Measurements from ENCODE around the gene PLAAT3. TPM values are rescaled to one million over a fixed set of nuclear protein-coding genes. Genes with fewer than 3 reads are reported as not detected.
A peak's percentile ranks its signal among the peaks of the same experiment; 100 is the strongest.
"Not testable (repeated sequence)": the region's sequence is repeated elsewhere in the genome, so short reads cannot be mapped to it uniquely, and the experiment has no call there.

PLAAT3 gene
- total RNA-seq, 1 donor from 2014 or later = 8.0 TPM

GRCh38 chr11:63652671-63653070, 38.4 kb upstream of the PLAAT3 start:
- H3K9me3 Mint-ChIP-seq = no peaks in the 10 kb centered on the region
- no peak for DNase-seq (ENCODE audit: low spot score)
- no peaks in the 10 kb centered on the region for H3K4me1 Mint-ChIP-seq
- Histone ChIP-seq H3K79me2 (ENCODE audit: low read depth) (no peaks in the 10 kb centered on the region), H2AFZ (replicated peaks) (no peak overlapping the region), H3K4me1 (no peaks in the 10 kb centered on the region), H3K27me3 (no peaks in the 10 kb centered on the region), H3F3A (ENCODE audit: low read depth) (no peaks in the 10 kb centered on the region), H3K36me3 (no peaks in the 10 kb centered on the region), H3K27ac (no peak overlapping the region), H3K4me3 (no peak overlapping the region), H3K4me2 (no peak overlapping the region), H4K20me1 (ENCODE audit: low read depth) (no peaks in the 10 kb centered on the region), H3K9ac (no peak overlapping the region), H3K9me3 (ENCODE audit: low read depth) (no peaks in the 10 kb centered on the region)
- TF ChIP-seq EZH2 (IDR thresholded peaks at IDR 0.05) = no peak
- TF ChIP-seq CTCF (IDR thresholded peaks at IDR 0.05) = no peak
- TF ChIP-seq EZH2phosphoT487 (IDR thresholded peaks at IDR 0.05) = no peak
- H3K27me3 Mint-ChIP-seq (ENCODE audit: insufficient read depth, low read depth) = peaks cover 3% of the 10 kb centered on the region
- peaks cover 25% of the 10 kb centered on the region for H3K36me3 Mint-ChIP-seq
- H3K4me3 Mint-ChIP-seq = no peak overlapping the region
- no peak overlapping the region for H3K27ac Mint-ChIP-seq

- H3K36me3 Mint-ChIP-seq = peaks cover 23% of the 10 kb centered on the region
- Histone ChIP-seq H3K9me3 (ENCODE audit: low read depth) (no peaks in the 10 kb centered on the region), H3K36me3 (peaks cover 3% of the 10 kb centered on the region), H4K20me1 (ENCODE audit: low read depth) (no peaks in the 10 kb centered on the region), H3K79me2 (ENCODE audit: low read depth) (no peaks in the 10 kb centered on the region), H3K4me1 (no peaks in the 10 kb centered on the region), H3K4me2 (no peak overlapping the region), H3K27me3 (no peaks in the 10 kb centered on the region), H3K9ac (no peak overlapping the region), H3F3A (ENCODE audit: low read depth) (no peaks in the 10 kb centered on the region), H3K27ac (no peak overlapping the region), H2AFZ (replicated peaks) (no peak overlapping the region), H3K4me3 (no peak overlapping the region)
- no peak overlapping the region for H3K27ac Mint-ChIP-seq
- TF ChIP-seq EZH2phosphoT487 (IDR thresholded peaks at IDR 0.05) = no peak
- no peak for DNase-seq (ENCODE audit: low spot score)
- H3K4me1 Mint-ChIP-seq = no peaks in the 10 kb centered on the region
- H3K27me3 Mint-ChIP-seq (ENCODE audit: insufficient read depth, low read depth) = no peaks in the 10 kb centered on the region
- H3K4me3 Mint-ChIP-seq = no peak overlapping the region
- no peaks in the 10 kb centered on the region for H3K9me3 Mint-ChIP-seq
Observed at GRCh38 chr11:63643205-63643604, 29.0 kb upstream of the PLAAT3 start.

GRCh38 chr11:63641727-63642126, 27.5 kb upstream of the PLAAT3 start:
- DNase-seq (ENCODE audit: low spot score) = no peak
- H2AFZ ChIP-seq (replicated peaks) = no peak overlapping the region
- peaks cover 3% of the 10 kb centered on the region for H3K36me3 ChIP-seq
- no peak overlapping the region for H3K27ac ChIP-seq
- peaks cover 16% of the 10 kb centered on the region for H3K36me3 Mint-ChIP-seq
- no peaks in the 10 kb centered on the region for H3K9me3 Mint-ChIP-seq
- H3K27me3 Mint-ChIP-seq (ENCODE audit: insufficient read depth, low read depth) = no peaks in the 10 kb centered on the region
- H3K4me3 Mint-ChIP-seq = no peak overlapping the region
- H3K9ac ChIP-seq = no peak overlapping the region
- no peak overlapping the region for H3K4me3 ChIP-seq
- H4K20me1 ChIP-seq (ENCODE audit: low read depth) = no peaks in the 10 kb centered on the region
- TF ChIP-seq EZH2phosphoT487 (IDR thresholded peaks at IDR 0.05) (no peak), CTCF (IDR thresholded peaks at IDR 0.05) (no peak), EZH2 (IDR thresholded peaks at IDR 0.05) (no peak)
- no peaks in the 10 kb centered on the region for H3K27me3 ChIP-seq
- no peaks in the 10 kb centered on the region for H3K4me1 Mint-ChIP-seq
- H3K79me2 ChIP-seq (ENCODE audit: low read depth) = no peaks in the 10 kb centered on the region
- no peaks in the 10 kb centered on the region for H3K4me1 ChIP-seq
- H3K27ac Mint-ChIP-seq = no peak overlapping the region
- no peaks in the 10 kb centered on the region for H3F3A ChIP-seq (ENCODE audit: low read depth)
- H3K4me2 ChIP-seq = no peak overlapping the region
- no peaks in the 10 kb centered on the region for H3K9me3 ChIP-seq (ENCODE audit: low read depth)

- Histone ChIP-seq H3K4me1 (no peaks in the 10 kb centered on the region), H3K9ac (no peak overlapping the region), H3K27me3 (no peaks in the 10 kb centered on the region), H3F3A (ENCODE audit: low read depth) (no peaks in the 10 kb centered on the region), H3K4me2 (no peak overlapping the region), H3K36me3 (peaks cover 3% of the 10 kb centered on the region), H3K27ac (no peak overlapping the region), H4K20me1 (ENCODE audit: low read depth) (no peaks in the 10 kb centered on the region), H2AFZ (replicated peaks) (no peak overlapping the region), H3K79me2 (ENCODE audit: low read depth) (no peaks in the 10 kb centered on the region), H3K4me3 (no peak overlapping the region), H3K9me3 (ENCODE audit: low read depth) (no peaks in the 10 kb centered on the region)
- Mint-ChIP-seq H3K4me3 (no peak overlapping the region), H3K4me1 (no peaks in the 10 kb centered on the region), H3K27ac (no peak overlapping the region), H3K36me3 (peaks cover 14% of the 10 kb centered on the region), H3K27me3 (ENCODE audit: insufficient read depth, low read depth) (no peaks in the 10 kb centered on the region), H3K9me3 (no peaks in the 10 kb centered on the region)
- TF ChIP-seq CTCF (IDR thresholded peaks at IDR 0.05) = peak; percentile 56
- no peak for TF ChIP-seq EZH2phosphoT487 (IDR thresholded peaks at IDR 0.05)
- no peak for DNase-seq (ENCODE audit: low spot score)
Observed at GRCh38 chr11:63639199-63639832, 25.1 kb upstream of the PLAAT3 start.

GRCh38 chr11:63638436-63638835, 24.2 kb upstream of the PLAAT3 start:
- not testable (repeated sequence) for H3F3A ChIP-seq (ENCODE audit: low read depth); H2AFZ ChIP-seq (replicated peaks); H3K9me3 Mint-ChIP-seq; H3K9ac ChIP-seq; H3K27ac ChIP-seq; H3K4me3 Mint-ChIP-seq; H3K4me2 ChIP-seq; H3K36me3 ChIP-seq; H3K27me3 ChIP-seq; H3K27me3 Mint-ChIP-seq (ENCODE audit: insufficient read depth, low read depth); DNase-seq (ENCODE audit: low spot score); H4K20me1 ChIP-seq (ENCODE audit: low read depth); H3K27ac Mint-ChIP-seq; H3K4me1 ChIP-seq; H3K9me3 ChIP-seq (ENCODE audit: low read depth); H3K4me1 Mint-ChIP-seq; H3K79me2 ChIP-seq (ENCODE audit: low read depth); H3K4me3 ChIP-seq
- peaks cover 12% of the 10 kb centered on the region for H3K36me3 Mint-ChIP-seq

Data from neural progenitor cell (in vitro differentiated cells).